Fibroblast of lung (primary cell): ENCODE measurements around the gene RTKN2. TPM values are rescaled to one million over a fixed set of nuclear protein-coding genes. Genes with fewer than 3 reads are reported as not detected.
A peak's percentile ranks its signal among the peaks of the same experiment; 100 is the strongest.

Experiments used
- DNase-seq, 2 donors: peaks; one replicate each; pipeline versions ENCODE4 v3.0.0 to v3.0.0-alpha.2; 2010; ENCODE audit warnings: low read depth in 2 of 2
- H2AFZ ChIP-seq: 2 replicates; pipeline ENCODE4 v1.5.1; 2012; ENCODE audit warnings: low read length, control low read depth, inconsistent platforms
- H3K27ac ChIP-seq: 2 replicates; pipeline ENCODE4 v1.5.1; 2011; ENCODE audit warnings: low read length, control low read depth; ENCODE audit not compliant: insufficient read depth
- H3K27me3 ChIP-seq: 2 replicates; pipeline ENCODE4 v1.5.1; 2011; ENCODE audit warnings: mild to moderate bottlenecking, low read length; ENCODE audit not compliant: control insufficient read depth, insufficient read depth
- H3K36me3 ChIP-seq: 2 replicates; pipeline ENCODE4 v1.5.1; 2011; ENCODE audit warnings: low read length; ENCODE audit not compliant: control insufficient read depth, insufficient read depth
- H3K4me1 ChIP-seq: 2 replicates; pipeline ENCODE4 v1.5.1; 2011; ENCODE audit warnings: low read length; ENCODE audit not compliant: control insufficient read depth, insufficient read depth; ENCODE audit errors: extremely low read depth
- H3K4me2 ChIP-seq: 2 replicates; pipeline ENCODE4 v1.5.1; 2011; ENCODE audit warnings: low read length, control low read depth; ENCODE audit not compliant: insufficient read depth; ENCODE audit errors: extremely low read depth
- H3K4me3 ChIP-seq, 4 experiments: fragments of 200-600 bp in 1 of 4; sonication (generic) in 1 of 4; replicated peaks in 1 of 4; 2 replicates each; pipeline ENCODE4 v1.5.1; 2011 to 2016; ENCODE audit warnings: low read length in 4 of 4, low read depth in 3 of 4, mild to moderate bottlenecking in 3 of 4, control low read depth in 2 of 4, inconsistent platforms in 1 of 4, mixed read lengths in 1 of 4; ENCODE audit not compliant: insufficient read depth in 1 of 4; ENCODE audit errors: control extremely low read depth in 1 of 4
- H3K79me2 ChIP-seq: 2 replicates; pipeline ENCODE4 v1.5.1; 2012; ENCODE audit warnings: mild to moderate bottlenecking, low read length, inconsistent platforms; ENCODE audit not compliant: control insufficient read depth, insufficient read depth
- H3K9ac ChIP-seq: 2 replicates; pipeline ENCODE4 v1.5.1; 2011; ENCODE audit warnings: mild to moderate bottlenecking, low read length, control low read depth; ENCODE audit not compliant: insufficient read depth
- H3K9me3 ChIP-seq: 2 replicates; pipeline ENCODE4 v1.5.1; 2012; ENCODE audit warnings: low read depth, low read length; ENCODE audit not compliant: control insufficient read depth, insufficient read depth
- H4K20me1 ChIP-seq: 2 replicates; pipeline ENCODE4 v1.5.1; 2011; ENCODE audit warnings: low read length; ENCODE audit not compliant: control insufficient read depth, insufficient read depth; ENCODE audit errors: extremely low read depth
- CTCF ChIP-seq, 2 donors: IDR thresholded peaks in 1 of 2; conservative IDR thresholded peaks in 1 of 2; 1 replicate in 1 of 2; 2 replicates in 1 of 2; pipeline ENCODE4 v1.5.1; 2011 to 2012; ENCODE audit warnings: low read length in 2 of 2, control low read depth in 1 of 2, inconsistent platforms in 1 of 2, low read depth in 1 of 2, mild to moderate bottlenecking in 1 of 2
- EZH2 ChIP-seq: IDR thresholded peaks from 2 replicates; pipeline ENCODE4 v1.5.1; 2012; ENCODE audit warnings: low read length, control low read depth, mild to moderate bottlenecking; ENCODE audit errors: missing control alignments
- polyA plus RNA-seq, 2 donors: library from polyadenylated mRNA; depleted of rRNA in 1 of 2; stranded (reverse) in 1 of 2; unstranded in 1 of 2; fragments of >200 nt; gene quantifications; 2 replicates each; pipeline ENCODE4 v1.2.1, GENCODE V29; 2011 to 2012; ENCODE audit warnings: missing spikeins in 1 of 2
- total RNA-seq: library from RNA; depleted of rRNA; stranded (reverse); fragments of >200 nt; gene quantifications from 2 replicates; pipeline ENCODE4 v1.2.1, GENCODE V29; 2014

Gene RTKN2
- total and polyA plus RNA-seq, 2 donors (not counting 1 experiment from before 2014, with no cell fraction given): 1.1 to 1.2 TPM

GRCh38 chr10:62196528-62196927 lies 72.1 kb downstream of the RTKN2 start:
- no peaks in the 10 kb centered on the region for H4K20me1 ChIP-seq
- H3K4me2 ChIP-seq: no peak overlapping the region
- no peaks in the 10 kb centered on the region for H3K79me2 ChIP-seq
- no peak for DNase-seq
- H3K27me3 ChIP-seq: no peaks in the 10 kb centered on the region
- TF ChIP-seq EZH2: no peak
- no peak for TF ChIP-seq CTCF (conservative IDR thresholded peaks at IDR 0.05 in 1 of 2, IDR thresholded peaks at IDR 0.05 in 1 of 2; ENCODE audit: low read depth in 1 of 2, low read length in 2 of 2)
- H3K4me1 ChIP-seq: no peaks in the 10 kb centered on the region
- no peak overlapping the region for H3K27ac ChIP-seq
- H3K4me3 ChIP-seq: no peak overlapping the region
- no peaks in the 10 kb centered on the region for H3K36me3 ChIP-seq
- H3K9ac ChIP-seq: no peak overlapping the region
- H2AFZ ChIP-seq: no peak overlapping the region
- H3K9me3 ChIP-seq: no peaks in the 10 kb centered on the region

- Histone ChIP-seq H3K4me2 (no peak overlapping the region), H2AFZ (no peak overlapping the region)
These were observed 73.0 kb downstream of the RTKN2 start for GRCh38 chr10:62195675-62195926.

GRCh38 chr10:62194924-62195674 lies 73.5 kb downstream of the RTKN2 start:
- peak overlapping the region; percentile 29 for H2AFZ ChIP-seq
- no peak overlapping the region for H3K27ac ChIP-seq
- no peaks in the 10 kb centered on the region for H4K20me1 ChIP-seq
- H3K4me3 ChIP-seq: no peak overlapping the region
- H3K79me2 ChIP-seq: no peaks in the 10 kb centered on the region
- no peaks in the 10 kb centered on the region for H3K27me3 ChIP-seq
- H3K9ac ChIP-seq: no peak overlapping the region
- H3K36me3 ChIP-seq: no peaks in the 10 kb centered on the region
- H3K4me1 ChIP-seq: no peaks in the 10 kb centered on the region
- no peak for DNase-seq
- H3K9me3 ChIP-seq: no peaks in the 10 kb centered on the region
- TF ChIP-seq CTCF (conservative IDR thresholded peaks at IDR 0.05 in 1 of 2, IDR thresholded peaks at IDR 0.05 in 1 of 2; ENCODE audit: low read depth in 1 of 2, low read length in 2 of 2) (no peak), EZH2 (no peak)
- no peak overlapping the region for H3K4me2 ChIP-seq

More at GRCh38 chr10:62195675-62195926, 73.0 kb downstream of the RTKN2 start:
- Histone ChIP-seq H3K79me2 (no peaks in the 10 kb centered on the region), H3K9ac (no peak overlapping the region), H3K27me3 (no peaks in the 10 kb centered on the region), H3K4me3 (no peak overlapping the region), H3K36me3 (no peaks in the 10 kb centered on the region), H3K27ac (no peak overlapping the region), H4K20me1 (no peaks in the 10 kb centered on the region), H3K4me1 (no peaks in the 10 kb centered on the region), H3K9me3 (no peaks in the 10 kb centered on the region)
- TF ChIP-seq CTCF (conservative IDR thresholded peaks at IDR 0.05 in 1 of 2, IDR thresholded peaks at IDR 0.05 in 1 of 2; ENCODE audit: low read depth in 1 of 2, low read length in 2 of 2) (no peak), EZH2 (no peak)
- no peak for DNase-seq
